M059J (cell line): ENCODE measurements around the gene ZNF337. TPM values are rescaled to one million over a fixed set of nuclear protein-coding genes. Genes with fewer than 3 reads are reported as not detected.
"Not testable (repeated sequence)": the region's sequence is repeated elsewhere in the genome, so short reads cannot be mapped to it uniquely, and the experiment has no call there.

ENCODE experiments used
- DNase-seq: peaks from one replicate; pipeline ENCODE4 v3.0.0-alpha.2; 2012; ENCODE audit warnings: low read depth
- total RNA-seq: library from RNA; depleted of rRNA; stranded (reverse); fragments of >200 nt; shearing (Covaris generic); gene quantifications from 2 replicates; pipeline ENCODE4 v1.2.3, GENCODE V29; 2014; rRNA removed

Gene ZNF337
- total RNA-seq: 6.2 and 12.5 TPM in 2 replicates

DNA sequence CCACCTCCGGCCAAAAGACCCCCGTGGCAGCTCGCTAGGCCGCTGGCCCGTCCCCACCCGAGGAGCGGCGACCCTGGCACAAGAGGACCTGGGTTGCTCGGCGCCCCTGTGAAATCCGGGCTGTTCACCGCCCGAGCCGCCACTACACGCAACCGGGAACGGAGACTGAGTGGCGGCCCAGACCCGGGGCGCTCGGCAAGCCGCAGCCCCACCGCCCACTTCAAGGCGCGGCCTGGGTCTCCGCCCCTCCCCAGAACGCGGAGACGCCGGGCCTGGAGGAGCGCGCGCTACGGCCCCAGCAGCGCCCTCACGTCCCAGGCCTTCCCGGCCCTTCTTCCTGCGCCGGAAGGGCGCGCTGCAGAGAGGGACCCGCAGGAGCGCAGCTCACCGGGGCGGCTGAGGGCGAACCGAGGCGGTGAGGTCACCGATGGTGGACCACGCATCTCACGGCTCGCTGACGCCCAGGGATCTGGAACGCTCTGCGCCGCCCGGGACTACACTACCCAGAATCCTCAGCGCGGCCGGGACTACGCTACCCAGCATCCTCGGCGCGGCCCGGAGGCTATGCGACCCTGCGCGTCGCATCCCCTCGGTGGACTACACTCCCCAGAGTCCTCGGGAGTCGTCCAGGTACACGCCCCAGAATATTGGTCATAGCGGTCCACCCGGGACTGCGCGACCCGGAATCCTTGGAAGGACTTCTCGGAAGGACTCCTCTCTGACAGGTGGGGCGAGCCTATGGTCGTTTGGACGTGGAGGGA, at the start of gene ZNF337:
TSS of gene ZNF337 (minus strand) at position 483 of the 761 bp plus-strand sequence. CDS start 10,436 bp downstream, outside the sequence.
- peak; percentile 98 for DNase-seq

DNA sequence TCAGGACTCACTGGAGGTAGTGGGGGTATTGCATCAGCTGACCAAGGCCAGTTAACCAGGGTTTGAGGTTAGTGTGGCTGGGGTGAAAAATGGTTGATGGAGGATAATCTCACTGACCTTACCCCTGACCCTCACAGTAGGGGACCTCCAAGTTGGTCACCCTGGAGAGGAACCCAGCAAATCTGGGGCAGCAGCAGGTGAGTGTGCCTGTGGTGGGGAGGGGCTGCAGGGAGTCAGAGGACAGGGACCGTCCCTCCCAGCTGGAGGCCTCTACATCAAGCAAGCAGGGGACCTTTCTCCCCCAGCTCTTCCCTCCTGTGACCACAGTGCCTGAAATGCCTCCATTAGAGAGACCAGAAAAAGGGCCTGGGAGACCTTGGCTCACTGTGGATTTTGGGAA, 49.1 kb upstream of the ZNF337 start:
- no peak for DNase-seq

DNA sequence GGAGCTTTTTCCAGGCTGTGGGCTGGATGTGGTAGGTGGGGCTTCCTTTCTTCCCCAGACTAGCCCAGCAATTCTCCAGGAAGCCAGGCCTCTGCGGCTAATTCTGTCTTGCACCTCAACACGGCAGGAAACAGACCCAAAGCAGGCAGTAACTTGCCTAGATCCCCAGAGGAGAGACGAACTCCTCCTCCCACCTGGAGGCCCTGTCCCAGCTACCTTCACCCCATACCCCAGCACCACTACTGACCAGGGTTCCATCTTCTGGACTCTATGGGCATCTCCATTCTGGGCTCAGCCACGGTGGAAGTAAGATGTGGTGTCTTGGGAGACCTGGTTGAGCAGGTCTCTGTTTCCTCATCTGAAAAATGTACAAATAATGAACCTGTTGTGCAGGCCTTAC, 48.4 kb upstream of the ZNF337 start:
- DNase-seq: no peak

DNA sequence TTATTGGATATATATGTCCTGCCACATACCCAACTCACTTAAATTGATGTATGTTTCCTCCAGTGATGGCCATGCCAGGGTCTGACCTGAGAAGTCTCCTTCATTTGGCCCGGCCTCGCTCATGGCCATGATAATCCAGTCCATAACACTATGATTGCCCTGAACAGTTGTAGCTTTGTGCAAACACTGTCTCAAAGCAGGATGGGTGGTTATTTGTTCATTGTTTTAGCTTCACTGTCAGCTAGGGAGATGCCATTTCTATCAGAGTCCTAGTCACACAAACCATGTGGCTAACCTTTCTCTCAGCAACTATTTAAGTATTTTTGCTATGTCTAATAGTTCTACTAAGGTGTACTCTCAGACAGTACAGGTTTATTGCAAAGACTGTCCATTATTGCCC, 47.6 kb upstream of the ZNF337 start:
- no peak for DNase-seq

DNA sequence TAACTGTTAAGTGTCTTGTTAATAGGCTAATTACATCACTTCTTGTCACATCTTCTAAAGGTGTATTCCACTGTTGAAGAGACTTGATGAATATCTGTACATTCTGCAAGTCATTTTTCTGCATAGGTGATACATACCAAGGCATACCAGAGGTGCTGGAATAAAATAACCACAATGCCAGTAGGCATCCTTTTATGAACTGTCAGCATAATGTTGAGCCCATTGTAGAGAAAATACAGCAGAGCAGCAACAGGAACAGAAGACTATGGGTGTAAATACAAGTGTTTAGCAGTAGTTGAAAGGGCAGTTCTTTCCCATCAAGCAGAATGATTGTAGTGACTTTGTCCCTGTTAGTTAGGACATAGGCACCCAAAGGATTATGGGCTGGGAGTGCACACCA, 44.4 kb upstream of the ZNF337 start:
- no peak for DNase-seq

DNA sequence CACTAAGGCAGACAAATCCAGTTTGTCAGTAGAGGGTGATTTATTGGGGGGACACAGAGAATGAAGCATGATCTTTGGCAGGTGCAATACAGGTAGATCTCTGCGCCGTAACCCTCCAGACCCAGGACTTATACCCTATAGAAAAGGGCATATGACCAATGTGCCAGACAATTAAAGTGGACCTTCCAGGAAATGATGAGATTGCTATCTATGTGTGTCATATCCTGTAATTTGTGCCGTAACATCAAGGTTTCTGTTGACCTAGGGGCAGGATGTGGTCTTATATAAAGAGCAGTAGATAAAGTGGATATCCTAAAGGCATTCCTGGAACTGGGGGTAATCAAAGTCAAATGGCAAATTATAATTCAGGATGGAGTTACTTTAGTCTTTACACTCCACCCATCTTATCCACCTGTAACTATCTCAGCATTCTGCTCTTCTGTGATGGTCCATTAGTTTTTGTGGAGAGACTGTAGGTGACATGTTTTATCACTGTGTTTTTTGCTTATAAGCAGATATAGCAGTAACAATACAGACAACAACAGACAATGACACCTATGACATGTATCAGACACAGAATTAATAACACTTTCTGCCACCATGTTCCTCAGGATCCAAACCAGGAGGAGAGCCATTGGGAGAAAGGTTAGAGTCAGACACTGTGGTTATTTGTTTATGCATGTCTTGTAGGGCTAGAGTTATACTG, 43.1 kb upstream of the ZNF337 start:
- DNase-seq: peak; percentile 87

DNA sequence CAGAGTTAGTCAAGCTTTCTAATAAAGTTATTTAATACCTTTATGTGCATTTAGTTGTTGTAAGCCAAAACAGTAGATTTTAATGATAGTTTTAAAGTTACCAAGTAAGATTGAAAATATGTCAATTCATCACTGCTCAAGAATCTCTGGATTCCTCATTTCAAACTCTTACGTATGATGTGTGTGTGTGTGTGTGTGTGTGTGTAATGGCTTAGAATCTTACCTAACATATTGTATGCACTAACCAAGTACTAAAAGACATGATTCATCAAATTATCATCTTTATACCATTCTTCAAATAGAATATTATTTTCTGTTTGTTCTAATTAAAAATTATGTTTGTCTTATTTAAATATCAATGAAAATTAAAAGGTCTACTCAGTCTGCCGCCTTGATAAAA, 41.5 kb upstream of the ZNF337 start:
- DNase-seq: peak; percentile 75

DNA sequence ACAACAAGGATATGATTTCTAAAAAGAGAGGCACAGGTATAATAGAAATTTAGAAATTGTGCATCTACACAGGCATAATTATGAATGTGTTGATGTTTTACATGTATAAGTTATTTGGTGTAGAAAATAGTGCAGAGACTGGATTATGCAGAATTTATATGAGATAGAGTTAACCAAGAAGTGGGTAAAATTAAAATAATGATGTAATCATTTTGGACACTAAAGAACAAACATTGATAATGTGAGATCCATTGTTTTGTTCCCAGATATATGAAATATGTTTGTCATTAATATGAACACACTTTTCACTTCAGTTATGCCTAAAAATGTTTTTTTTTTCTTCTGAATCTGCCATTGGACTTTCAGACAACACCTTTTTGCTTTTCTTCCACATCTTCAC, 37.2 kb upstream of the ZNF337 start:
- no peak for DNase-seq

DNA sequence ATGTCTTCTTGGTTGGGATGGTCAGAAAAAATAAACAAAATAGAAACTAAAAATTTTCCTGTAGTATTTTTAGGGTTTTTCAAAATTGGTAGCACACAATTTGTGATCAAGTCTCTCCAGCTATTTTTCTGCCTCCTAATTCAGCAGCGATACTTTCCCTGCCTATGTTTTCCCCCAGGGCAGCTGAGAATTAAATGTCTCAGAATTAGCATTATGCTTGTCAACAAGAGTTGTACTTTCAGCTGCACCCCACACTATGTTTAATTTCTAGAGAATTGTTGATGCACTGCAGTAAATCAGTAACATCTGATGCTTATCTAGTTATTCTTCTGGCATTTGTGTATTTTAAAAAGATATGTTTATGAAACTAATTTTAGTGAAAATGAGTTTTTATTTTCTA, 34.2 kb upstream of the ZNF337 start:
- DNase-seq: no peak

DNA sequence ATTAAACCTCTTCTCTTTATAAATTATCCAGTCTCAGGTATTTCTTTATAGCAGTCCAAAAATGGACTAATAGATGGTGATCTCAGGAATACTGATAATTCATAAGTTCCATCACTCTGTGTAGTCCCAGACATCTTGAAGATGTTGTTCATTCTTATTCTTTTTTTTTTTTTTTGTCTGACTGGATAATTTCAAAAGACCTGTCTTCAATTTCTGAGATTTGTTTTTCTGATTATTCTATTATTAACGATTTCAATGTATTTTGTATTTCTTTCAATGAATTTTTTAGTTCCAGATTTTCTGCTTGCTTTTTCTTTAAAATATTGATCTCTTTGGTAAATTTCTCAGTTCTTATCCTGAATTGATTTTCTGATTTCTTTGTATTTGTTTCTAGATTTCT, 29.7 kb upstream of the ZNF337 start:
- no peak for DNase-seq

DNA sequence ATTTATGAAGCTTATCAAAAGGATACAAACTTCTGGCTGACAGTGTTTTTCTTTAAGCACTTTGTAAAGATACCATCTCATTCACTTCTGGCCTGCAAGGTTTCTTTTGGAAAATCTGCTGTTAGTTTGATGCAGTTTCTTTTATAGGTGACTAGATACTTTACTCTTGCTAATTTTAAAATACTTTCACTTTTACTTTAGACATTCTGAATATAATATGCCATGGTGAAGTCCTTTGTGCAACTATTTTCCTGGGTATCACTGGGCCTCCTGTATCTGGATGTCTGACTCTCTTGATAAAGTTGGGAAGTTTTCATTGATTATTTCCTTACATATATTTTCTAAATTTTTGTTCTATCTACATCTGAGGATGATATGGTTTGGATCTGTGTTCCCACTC, 29.0 kb upstream of the ZNF337 start:
- no peak for DNase-seq

DNA sequence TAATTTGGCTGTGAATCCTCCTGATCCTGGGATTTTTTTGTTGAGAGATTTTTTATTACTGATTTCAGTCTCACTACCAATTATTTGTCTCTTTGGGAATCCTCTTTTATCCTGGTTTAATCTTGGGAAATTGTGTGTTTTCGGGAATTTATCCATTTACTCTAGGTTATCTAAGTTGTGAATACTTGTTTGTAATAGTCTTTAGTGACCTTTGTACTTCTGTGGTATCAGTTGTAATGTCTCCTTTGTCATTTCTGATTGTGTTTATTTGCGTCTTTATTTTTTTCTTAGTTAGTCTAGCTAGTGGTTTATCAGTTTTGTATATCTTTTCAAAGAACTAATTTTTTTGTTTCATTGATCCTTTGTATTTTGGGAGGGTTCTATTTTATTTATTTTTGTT, 27.3 kb upstream of the ZNF337 start:
- DNase-seq: no peak

DNA sequence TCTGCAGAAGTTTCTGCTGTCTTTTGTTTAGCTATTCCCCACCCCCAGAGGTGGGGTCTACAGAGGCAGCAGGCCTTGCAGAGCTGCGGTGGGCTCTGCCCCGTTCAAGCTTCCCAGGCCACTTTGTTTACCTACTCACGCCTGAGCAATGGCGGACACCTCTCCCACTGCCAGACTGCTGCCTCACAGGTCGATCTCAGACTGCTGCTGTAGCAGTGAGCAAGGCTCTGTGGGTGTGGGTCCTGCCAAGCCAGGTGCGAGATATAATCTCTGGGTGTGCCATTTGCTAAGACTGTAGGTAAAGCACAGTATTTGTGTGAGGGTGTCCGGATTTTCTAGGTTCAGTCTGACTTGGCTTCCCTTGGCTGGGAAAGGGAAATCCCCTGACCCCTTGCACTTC, 23.6 kb upstream of the ZNF337 start:
- no peak for DNase-seq

DNA sequence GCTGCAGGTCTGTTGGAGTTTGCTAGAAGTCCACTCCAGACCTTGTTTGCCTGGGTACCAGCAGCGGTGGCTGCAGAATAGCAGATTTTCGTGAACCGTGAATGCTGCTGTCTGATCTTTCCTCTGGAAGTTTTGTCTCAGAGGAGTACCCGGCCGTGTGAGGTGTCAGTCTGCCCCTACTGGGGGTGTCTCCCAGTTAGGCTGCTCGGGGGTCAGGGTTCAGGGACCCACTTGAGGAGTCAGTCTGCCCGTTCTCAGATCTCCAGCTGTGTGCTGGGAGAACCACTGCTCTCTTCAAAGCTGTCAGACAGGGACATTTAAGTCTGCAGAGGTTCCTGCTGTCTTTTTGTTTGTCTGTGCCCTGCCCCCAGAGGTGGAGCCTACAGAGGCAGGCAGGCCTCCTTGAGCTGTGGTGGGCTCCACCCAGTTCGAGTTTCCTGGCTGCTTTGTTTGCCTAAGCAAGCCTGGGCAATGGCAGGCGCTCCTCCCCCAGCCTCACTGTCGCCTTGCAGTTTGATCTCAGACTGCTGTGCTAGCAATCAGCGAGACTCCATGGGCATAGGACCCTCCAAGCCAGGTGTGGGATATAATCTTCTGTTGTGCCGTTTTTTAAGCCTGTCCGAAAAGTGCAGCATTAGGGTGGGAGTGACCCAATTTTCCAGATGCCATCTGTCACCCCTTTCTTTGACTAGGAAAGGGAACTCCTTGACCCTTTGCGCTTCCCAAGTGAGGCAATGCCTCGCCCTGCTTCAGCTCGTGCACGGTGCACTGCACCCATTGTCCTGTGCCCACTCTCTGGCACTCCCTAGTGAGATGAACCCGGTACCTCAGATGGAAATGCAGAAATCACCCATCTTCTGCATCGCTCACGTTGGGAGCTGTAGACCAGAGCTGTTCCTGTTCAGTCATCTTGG, 22.5 kb upstream of the ZNF337 start:
- not testable (repeated sequence) for DNase-seq

DNA sequence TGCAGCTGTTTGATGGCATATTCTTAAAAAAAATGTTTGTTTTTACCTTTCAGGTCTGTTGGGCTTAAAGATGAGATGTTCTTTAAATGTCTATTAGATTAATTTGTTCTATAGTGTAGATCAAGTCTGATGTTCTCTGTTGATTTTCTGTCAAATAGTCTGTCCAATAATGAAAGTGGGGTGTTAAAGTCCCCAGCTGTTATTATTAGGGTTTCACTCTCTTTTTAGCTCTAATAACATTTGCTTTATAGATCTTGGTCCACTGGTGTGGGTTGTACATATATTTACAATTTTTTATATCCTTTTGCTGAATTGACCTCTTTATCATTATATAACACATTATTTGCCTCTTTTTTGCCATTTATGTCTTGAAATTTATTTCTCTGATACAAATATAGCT, 11.0 kb upstream of the ZNF337 start:
- no peak for DNase-seq

DNA sequence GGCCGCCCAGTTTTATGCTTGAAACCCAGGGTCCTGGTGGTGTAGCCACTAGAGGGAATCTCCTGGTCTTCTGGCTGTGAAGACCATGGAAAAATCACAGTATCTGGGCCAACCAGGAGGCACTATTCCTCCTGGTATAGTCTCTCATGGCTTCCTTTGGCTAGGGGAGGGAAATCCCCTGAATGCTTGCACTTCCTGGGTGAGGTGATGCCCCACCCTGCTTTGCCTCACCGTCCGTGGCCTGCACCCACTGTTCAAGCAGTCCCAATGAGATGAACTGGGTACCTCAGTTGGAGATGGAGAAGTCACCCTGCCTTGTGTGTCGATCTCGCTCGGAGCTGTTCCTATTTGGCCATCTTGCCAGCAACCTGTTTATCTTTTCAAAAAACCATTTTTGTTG, 10.1 kb upstream of the ZNF337 start:
- DNase-seq: no peak

DNA sequence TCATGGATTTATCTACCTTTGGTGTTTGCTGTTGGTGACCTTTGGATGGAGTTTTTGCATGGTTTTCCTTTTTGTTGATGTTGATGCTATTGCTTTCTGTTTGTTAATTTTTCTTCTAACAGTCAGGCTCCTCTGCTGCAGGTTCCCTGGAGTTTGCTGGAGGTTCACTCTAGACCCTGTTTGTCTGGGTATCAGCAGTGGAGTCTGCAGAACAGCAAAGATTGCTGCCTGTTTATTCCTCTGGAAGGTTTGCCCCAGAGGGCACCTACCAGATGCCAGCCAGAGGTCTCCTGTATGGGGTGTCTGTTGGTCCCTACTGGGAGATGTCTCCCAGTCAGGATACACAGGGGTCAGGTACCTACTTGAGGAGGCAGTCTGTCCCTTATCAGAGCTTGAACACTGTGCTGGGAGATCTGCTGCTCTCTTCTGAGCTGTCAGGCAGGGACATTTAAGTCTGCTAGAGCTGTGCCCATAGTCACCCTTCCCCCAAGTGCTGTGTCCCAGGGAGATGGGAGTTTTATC, 9.2 kb upstream of the ZNF337 start:
- no peak for DNase-seq

DNA sequence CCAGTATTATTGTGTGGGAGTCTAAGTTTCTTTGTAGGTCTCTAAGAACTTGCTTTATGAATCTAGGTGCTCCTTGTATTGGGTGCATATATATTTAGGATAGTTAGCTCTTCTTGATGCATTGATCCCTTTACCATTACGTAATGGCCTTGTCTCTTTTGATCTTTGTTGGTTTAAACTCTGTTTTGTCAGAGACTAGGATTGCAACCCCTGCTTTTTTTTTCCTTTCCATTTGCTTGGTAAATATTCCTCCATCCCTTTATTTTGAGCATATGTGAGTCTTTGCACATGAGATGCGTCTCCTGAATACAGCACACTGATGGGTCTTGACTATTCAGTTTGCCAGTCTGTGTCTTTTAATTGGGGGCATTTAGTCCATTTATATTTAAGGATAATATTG, 7.7 kb upstream of the ZNF337 start:
- DNase-seq: not testable (repeated sequence)

DNA sequence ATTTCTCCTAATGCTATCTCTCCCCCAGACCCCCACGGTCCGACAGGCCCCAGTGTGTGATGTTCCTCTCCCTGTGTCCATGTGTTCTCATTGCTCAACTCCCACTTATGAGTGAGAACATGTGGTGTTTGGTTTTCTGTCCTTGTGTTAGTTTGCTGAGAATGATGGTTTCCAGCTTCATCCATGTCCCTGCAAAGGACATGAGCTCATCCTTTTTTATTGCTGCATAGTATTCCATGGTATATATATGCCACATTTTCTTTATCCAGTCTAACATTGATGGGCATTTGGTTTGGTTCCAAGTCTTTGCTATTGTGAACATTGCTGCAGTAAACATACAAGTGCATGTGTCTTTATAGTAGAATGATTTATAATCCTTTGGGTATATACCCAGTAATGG, 4.2 kb upstream of the ZNF337 start:
- DNase-seq: not testable (repeated sequence)

DNA sequence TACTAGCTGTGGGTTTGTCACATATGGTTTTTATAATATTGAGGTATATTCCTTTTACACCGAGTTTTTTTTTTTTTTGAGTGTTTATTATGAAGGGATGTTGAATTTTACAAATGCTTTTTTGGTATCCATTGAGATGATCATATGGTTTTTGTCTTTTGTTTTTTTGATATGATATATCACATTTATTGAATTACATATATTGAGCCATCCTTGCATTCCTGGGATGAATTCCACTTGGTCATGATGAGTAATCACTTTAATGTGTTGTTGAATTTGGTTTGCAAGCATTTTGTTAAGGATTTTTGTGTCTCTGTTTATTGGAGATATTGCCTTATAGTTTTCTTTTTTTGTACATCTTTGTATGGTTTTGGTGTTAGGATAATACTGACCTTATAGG, 3.3 kb upstream of the ZNF337 start:
- DNase-seq: peak; percentile 45

DNA sequence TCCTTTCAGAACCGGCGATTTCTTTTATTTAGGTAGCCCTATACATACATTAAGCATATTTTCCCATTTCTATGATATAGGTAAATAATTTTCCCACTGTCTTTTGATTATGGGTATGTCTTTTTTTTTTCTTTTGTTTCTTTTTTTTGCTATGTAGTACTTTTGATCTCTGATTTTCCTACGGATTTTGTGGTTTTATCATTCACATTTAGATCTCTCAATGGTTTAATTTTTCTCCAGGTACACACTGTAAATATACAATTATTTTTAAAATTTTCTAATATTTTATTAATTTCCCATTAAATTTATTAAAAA, 436 bp upstream of the ZNF337 start:
- DNase-seq: no peak
